Measurements from ENCODE around the gene COL1A1.
A peak's percentile ranks its signal among the peaks of the same experiment; 100 is the strongest.

COL1A1 gene

GRCh38 chr17:50187751-50188530 is 13.5 kb downstream of the COL1A1 start:
- no peak overlapping the region for H3K4ac ChIP-seq (ENCODE audit: low read depth, low read length)
- H2BK15ac ChIP-seq (replicated peaks; ENCODE audit: low read depth): no peak overlapping the region
- H3K36me3 ChIP-seq (ENCODE audit: control insufficient read depth, insufficient read depth, low read length): no peaks in the 10 kb centered on the region
- H4K8ac ChIP-seq (ENCODE audit: low read depth, low read length): no peak overlapping the region
- no peaks in the 10 kb centered on the region for H3K27me3 ChIP-seq (ENCODE audit: insufficient read depth, low read length, poor library complexity)
- H3K23ac ChIP-seq (ENCODE audit: low read length): no peak overlapping the region
- no peak overlapping the region for H3K4me3 ChIP-seq (ENCODE audit: low read length)
- H3K18ac ChIP-seq (ENCODE audit: low read length): no peak overlapping the region
- no peak for DNase-seq
- H4K5ac ChIP-seq (ENCODE audit: low read length): no peak overlapping the region
- no peaks in the 10 kb centered on the region for H3K79me2 ChIP-seq (ENCODE audit: control insufficient read depth, insufficient read depth, low read length)
- H3K79me1 ChIP-seq (ENCODE audit: low read length): no peaks in the 10 kb centered on the region
- H3K9ac ChIP-seq (ENCODE audit: low read length): no peak overlapping the region
- H2BK120ac ChIP-seq (ENCODE audit: low read depth, low read length): no peak overlapping the region
- no peak overlapping the region for H2AK5ac ChIP-seq (ENCODE audit: low read length)
- WGBS (ENCODE audit: extremely low coverage, insufficient coverage, low lambda C conversion rate): no CpG with 5 or more reads among the region's 17 CpGs
- H3K56ac ChIP-seq (ENCODE audit: low read length): no peak overlapping the region
- no peaks in the 10 kb centered on the region for H3K4me1 ChIP-seq (ENCODE audit: control insufficient read depth, low read depth, low read length)
- no peak overlapping the region for H3K27ac ChIP-seq (ENCODE audit: low read depth, low read length)
- H3K4me2 ChIP-seq (ENCODE audit: low read length): no peak overlapping the region
- no peak overlapping the region for H2BK5ac ChIP-seq (ENCODE audit: low read length)

GRCh38 chr17:50187394-50187725 is 14.1 kb downstream of the COL1A1 start:
- H3K4ac ChIP-seq (ENCODE audit: low read depth, low read length): no peak overlapping the region
- DNase-seq: no peak
- H2BK120ac ChIP-seq (ENCODE audit: low read depth, low read length): no peak overlapping the region
- WGBS (ENCODE audit: extremely low coverage, insufficient coverage, low lambda C conversion rate): no CpG with 5 or more reads among the region's 4 CpGs
- no peak overlapping the region for H4K8ac ChIP-seq (ENCODE audit: low read depth, low read length)
- H2AK5ac ChIP-seq (ENCODE audit: low read length): no peak overlapping the region
- no peak overlapping the region for H3K18ac ChIP-seq (ENCODE audit: low read length)
- no peak overlapping the region for H3K56ac ChIP-seq (ENCODE audit: low read length)
- H3K79me1 ChIP-seq (ENCODE audit: low read length): no peaks in the 10 kb centered on the region
- no peak overlapping the region for H3K9ac ChIP-seq (ENCODE audit: low read length)
- no peak overlapping the region for H2BK5ac ChIP-seq (ENCODE audit: low read length)
- no peak overlapping the region for H4K5ac ChIP-seq (ENCODE audit: low read length)
- no peaks in the 10 kb centered on the region for H3K27me3 ChIP-seq (ENCODE audit: insufficient read depth, low read length, poor library complexity)
- H3K36me3 ChIP-seq (ENCODE audit: control insufficient read depth, insufficient read depth, low read length): no peaks in the 10 kb centered on the region
- H3K27ac ChIP-seq (ENCODE audit: low read depth, low read length): no peak overlapping the region
- no peak overlapping the region for H3K4me2 ChIP-seq (ENCODE audit: low read length)
- H3K4me3 ChIP-seq (ENCODE audit: low read length): no peak overlapping the region
- no peaks in the 10 kb centered on the region for H3K79me2 ChIP-seq (ENCODE audit: control insufficient read depth, insufficient read depth, low read length)
- no peaks in the 10 kb centered on the region for H3K4me1 ChIP-seq (ENCODE audit: control insufficient read depth, low read depth, low read length)
- H3K23ac ChIP-seq (ENCODE audit: low read length): no peak overlapping the region
- no peak overlapping the region for H2BK15ac ChIP-seq (replicated peaks; ENCODE audit: low read depth)

- no peak overlapping the region for H3K4ac ChIP-seq (ENCODE audit: low read depth, low read length)
- no peak overlapping the region for H3K9ac ChIP-seq (ENCODE audit: low read length)
- no peak overlapping the region for H3K23ac ChIP-seq (ENCODE audit: low read length)
- no peaks in the 10 kb centered on the region for H3K36me3 ChIP-seq (ENCODE audit: control insufficient read depth, insufficient read depth, low read length)
- no peak overlapping the region for H3K27ac ChIP-seq (ENCODE audit: low read depth, low read length)
- no peak overlapping the region for H2AK5ac ChIP-seq (ENCODE audit: low read length)
- no peak overlapping the region for H4K8ac ChIP-seq (ENCODE audit: low read depth, low read length)
- no peak overlapping the region for H3K4me2 ChIP-seq (ENCODE audit: low read length)
- DNase-seq: no peak
- H4K5ac ChIP-seq (ENCODE audit: low read length): no peak overlapping the region
- no peaks in the 10 kb centered on the region for H3K79me1 ChIP-seq (ENCODE audit: low read length)
- H3K56ac ChIP-seq (ENCODE audit: low read length): no peak overlapping the region
- H2BK120ac ChIP-seq (ENCODE audit: low read depth, low read length): no peak overlapping the region
- no peak overlapping the region for H2BK5ac ChIP-seq (ENCODE audit: low read length)
- no peaks in the 10 kb centered on the region for H3K4me1 ChIP-seq (ENCODE audit: control insufficient read depth, low read depth, low read length)
- H2BK15ac ChIP-seq (replicated peaks; ENCODE audit: low read depth): no peak overlapping the region
- H3K4me3 ChIP-seq (ENCODE audit: low read length): no peak overlapping the region
- H3K79me2 ChIP-seq (ENCODE audit: control insufficient read depth, insufficient read depth, low read length): no peaks in the 10 kb centered on the region
- H3K18ac ChIP-seq (ENCODE audit: low read length): no peak overlapping the region
- no CpG with 5 or more reads among the region's 24 CpGs for WGBS (ENCODE audit: extremely low coverage, insufficient coverage, low lambda C conversion rate)
- no peaks in the 10 kb centered on the region for H3K27me3 ChIP-seq (ENCODE audit: insufficient read depth, low read length, poor library complexity)
Measured at GRCh38 chr17:50186661-50187393, 14.6 kb downstream of the COL1A1 start.

- Histone ChIP-seq H3K4me3 (ENCODE audit: low read length) (no peak overlapping the region), H3K27ac (ENCODE audit: low read depth, low read length) (no peak overlapping the region)
- no peak for DNase-seq
Measured at GRCh38 chr17:50185631-50186471, 15.6 kb downstream of the COL1A1 start.

GRCh38 chr17:50184611-50185398 is 16.6 kb downstream of the COL1A1 start:
- no CpG with 5 or more reads among the region's 19 CpGs for WGBS (ENCODE audit: extremely low coverage, insufficient coverage, low lambda C conversion rate)
- Histone ChIP-seq H2BK120ac (ENCODE audit: low read depth, low read length) (no peak overlapping the region), H3K4me1 (ENCODE audit: control insufficient read depth, low read depth, low read length) (no peaks in the 10 kb centered on the region), H3K23ac (ENCODE audit: low read length) (no peak overlapping the region), H4K8ac (ENCODE audit: low read depth, low read length) (no peak overlapping the region), H3K4ac (ENCODE audit: low read depth, low read length) (no peak overlapping the region), H3K79me1 (ENCODE audit: low read length) (no peaks in the 10 kb centered on the region), H2AK5ac (ENCODE audit: low read length) (no peak overlapping the region), H2BK15ac (replicated peaks; ENCODE audit: low read depth) (no peak overlapping the region), H3K36me3 (ENCODE audit: control insufficient read depth, insufficient read depth, low read length) (no peaks in the 10 kb centered on the region), H3K27me3 (ENCODE audit: insufficient read depth, low read length, poor library complexity) (no peaks in the 10 kb centered on the region), H3K56ac (ENCODE audit: low read length) (no peak overlapping the region), H3K9ac (ENCODE audit: low read length) (no peak overlapping the region), H2BK5ac (ENCODE audit: low read length) (no peak overlapping the region), H3K27ac (ENCODE audit: low read depth, low read length) (no peak overlapping the region), H3K18ac (ENCODE audit: low read length) (no peak overlapping the region), H3K4me2 (ENCODE audit: low read length) (no peak overlapping the region), H3K79me2 (ENCODE audit: control insufficient read depth, insufficient read depth, low read length) (no peaks in the 10 kb centered on the region), H3K4me3 (ENCODE audit: low read length) (no peak overlapping the region), H4K5ac (ENCODE audit: low read length) (no peak overlapping the region)
- DNase-seq: peak; percentile 50

More at GRCh38 chr17:50185631-50186471, 15.6 kb downstream of the COL1A1 start:
- H3K36me3 ChIP-seq (ENCODE audit: control insufficient read depth, insufficient read depth, low read length): no peaks in the 10 kb centered on the region
- no peaks in the 10 kb centered on the region for H3K27me3 ChIP-seq (ENCODE audit: insufficient read depth, low read length, poor library complexity)
- no peak overlapping the region for H2BK15ac ChIP-seq (replicated peaks; ENCODE audit: low read depth)
- H3K4me2 ChIP-seq (ENCODE audit: low read length): no peak overlapping the region
- no peak overlapping the region for H3K4ac ChIP-seq (ENCODE audit: low read depth, low read length)
- H3K18ac ChIP-seq (ENCODE audit: low read length): no peak overlapping the region
- H3K23ac ChIP-seq (ENCODE audit: low read length): no peak overlapping the region
- H3K79me1 ChIP-seq (ENCODE audit: low read length): no peaks in the 10 kb centered on the region
- H3K56ac ChIP-seq (ENCODE audit: low read length): no peak overlapping the region
- H3K9ac ChIP-seq (ENCODE audit: low read length): no peak overlapping the region
- no peak overlapping the region for H2BK120ac ChIP-seq (ENCODE audit: low read depth, low read length)
- H2AK5ac ChIP-seq (ENCODE audit: low read length): no peak overlapping the region
- H4K5ac ChIP-seq (ENCODE audit: low read length): no peak overlapping the region
- no peaks in the 10 kb centered on the region for H3K4me1 ChIP-seq (ENCODE audit: control insufficient read depth, low read depth, low read length)
- no CpG with 5 or more reads among the region's 31 CpGs for WGBS (ENCODE audit: extremely low coverage, insufficient coverage, low lambda C conversion rate)
- H4K8ac ChIP-seq (ENCODE audit: low read depth, low read length): no peak overlapping the region
- H3K79me2 ChIP-seq (ENCODE audit: control insufficient read depth, insufficient read depth, low read length): no peaks in the 10 kb centered on the region
- no peak overlapping the region for H2BK5ac ChIP-seq (ENCODE audit: low read length)
